ENCODE measurements around the gene KLHDC7B. TPM values are rescaled to one million over a fixed set of nuclear protein-coding genes. Genes with fewer than 3 reads are reported as not detected.

Gene KLHDC7B
- total RNA-seq, 1 experiment from 2014 or later = 1.8 TPM

- DNase-seq (ENCODE audit: low read depth, low spot score) = no peak
- ChIA-PET POLR2A (interaction anchor here (0.6 to 0.7 kb wide), 4 partner anchors 15 to 53 kb away, joined by 3 to 6 read pairs (median 4); no protein-coding TSS in a partner anchor), CTCF (interaction anchor here (0.6 to 1.4 kb wide), 3 partner anchors 17 to 266 kb away, joined by 4 to 10 read pairs (median 6); partner anchors contain the start of gene SCO2)
- TF ChIP-seq, protein P1, sequence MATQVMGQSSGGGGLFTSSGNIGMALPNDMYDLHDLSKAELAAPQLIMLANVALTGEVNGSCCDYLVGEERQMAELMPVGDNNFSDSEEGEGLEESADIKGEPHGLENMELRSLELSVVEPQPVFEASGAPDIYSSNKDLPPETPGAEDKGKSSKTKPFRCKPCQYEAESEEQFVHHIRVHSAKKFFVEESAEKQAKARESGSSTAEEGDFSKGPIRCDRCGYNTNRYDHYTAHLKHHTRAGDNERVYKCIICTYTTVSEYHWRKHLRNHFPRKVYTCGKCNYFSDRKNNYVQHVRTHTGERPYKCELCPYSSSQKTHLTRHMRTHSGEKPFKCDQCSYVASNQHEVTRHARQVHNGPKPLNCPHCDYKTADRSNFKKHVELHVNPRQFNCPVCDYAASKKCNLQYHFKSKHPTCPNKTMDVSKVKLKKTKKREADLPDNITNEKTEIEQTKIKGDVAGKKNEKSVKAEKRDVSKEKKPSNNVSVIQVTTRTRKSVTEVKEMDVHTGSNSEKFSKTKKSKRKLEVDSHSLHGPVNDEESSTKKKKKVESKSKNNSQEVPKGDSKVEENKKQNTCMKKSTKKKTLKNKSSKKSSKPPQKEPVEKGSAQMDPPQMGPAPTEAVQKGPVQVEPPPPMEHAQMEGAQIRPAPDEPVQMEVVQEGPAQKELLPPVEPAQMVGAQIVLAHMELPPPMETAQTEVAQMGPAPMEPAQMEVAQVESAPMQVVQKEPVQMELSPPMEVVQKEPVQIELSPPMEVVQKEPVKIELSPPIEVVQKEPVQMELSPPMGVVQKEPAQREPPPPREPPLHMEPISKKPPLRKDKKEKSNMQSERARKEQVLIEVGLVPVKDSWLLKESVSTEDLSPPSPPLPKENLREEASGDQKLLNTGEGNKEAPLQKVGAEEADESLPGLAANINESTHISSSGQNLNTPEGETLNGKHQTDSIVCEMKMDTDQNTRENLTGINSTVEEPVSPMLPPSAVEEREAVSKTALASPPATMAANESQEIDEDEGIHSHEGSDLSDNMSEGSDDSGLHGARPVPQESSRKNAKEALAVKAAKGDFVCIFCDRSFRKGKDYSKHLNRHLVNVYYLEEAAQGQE (IDR thresholded peaks at IDR 0.05; ENCODE audit: insufficient read depth in 1 of 2, low read depth in 2 of 2, low read length in 1 of 2) = 0 out of 4 replicates have a peak, but pooled peaks of 1 of the 2 experiments have one; percentile 25
- no peak for TF ChIP-seq SIN3A (IDR thresholded peaks at IDR 0.05; ENCODE audit: borderline replicate concordance, insufficient read depth, low read depth, low read length)
- peak; percentile 61; the same call in 1 of the 2 replicates for TF ChIP-seq POLR2AphosphoS5 (IDR thresholded peaks at IDR 0.05; ENCODE audit: low read depth, low read length)
- peaks cover 5% of the 10 kb centered on the region for H3K4me1 ChIP-seq (ENCODE audit: control insufficient read depth, insufficient read depth, low read length)
- no TSS peak for BruUV-seq (replicated peaks)
- peak within 1 kb of the TSS; percentile 87 for H3K27ac ChIP-seq (ENCODE audit: low read length)
- intact Hi-C loops (cut with micrococcal nuclease; ENCODE audit: unreplicated experiment) (no loop called here), in situ Hi-C loops (cut with HindIII; ENCODE audit: low pct_unique_long_range_greater_than_20kb, low sequenced_read_pairs) (no loop called here)
- peaks cover 4% of the 10 kb centered on the region for H3K36me3 ChIP-seq (ENCODE audit: control insufficient read depth, insufficient read depth, low read length)
- peak; percentile 82 for ATAC-seq
- peak within 1 kb of the TSS; percentile 85 to 91 for H3K4me3 ChIP-seq (ENCODE audit: low read depth in 2 of 2, low read length in 2 of 2)
- H3K9me3 ChIP-seq (ENCODE audit: control insufficient read depth, insufficient read depth, low read depth, low read length) = no peaks in the 10 kb centered on the region
- H3K27me3 ChIP-seq (ENCODE audit: control insufficient read depth, insufficient read depth, low read length) = no peaks in the 10 kb centered on the region
Observed at GRCh38 chr22:50507991-50508884, 37.5 kb upstream of the KLHDC7B start, which contains the start of gene NCAPH2. Gene NCAPH2 (plus strand): TSS chr22:50508224. CDS start chr22:50508338, 114 bp downstream.

- Histone ChIP-seq H3K4me3 (ENCODE audit: low read depth in 2 of 2, low read length in 2 of 2) (peak overlapping the region; percentile 59 to 69), H3K36me3 (ENCODE audit: control insufficient read depth, insufficient read depth, low read length) (peaks cover 4% of the 10 kb centered on the region), H3K4me1 (ENCODE audit: control insufficient read depth, insufficient read depth, low read length) (peaks cover 5% of the 10 kb centered on the region), H3K9me3 (ENCODE audit: control insufficient read depth, insufficient read depth, low read depth, low read length) (no peaks in the 10 kb centered on the region), H3K27ac (ENCODE audit: low read length) (peak overlapping the region; percentile 73), H3K27me3 (ENCODE audit: control insufficient read depth, insufficient read depth, low read length) (no peaks in the 10 kb centered on the region)
- DNase-seq (ENCODE audit: low read depth, low spot score) (no peak), ATAC-seq (no peak)
- BruUV-seq (replicated peaks) = TSS peak; percentile 92
- TF ChIP-seq POLR2AphosphoS5 (IDR thresholded peaks at IDR 0.05; ENCODE audit: low read depth, low read length) = no peak
- no peak for TF ChIP-seq TCF7L2 (IDR thresholded peaks at IDR 0.05; ENCODE audit: low read depth, low read length)
- ChIA-PET POLR2A (interaction anchor here (0.6 kb wide), 1 partner anchor 52 kb away, joined by 5 read pairs; no protein-coding TSS in a partner anchor), CTCF (interaction anchor here (1.4 kb wide), 1 partner anchor 17 kb away, joined by 10 read pairs; the partner anchor contains the start of gene SCO2)
- in situ Hi-C loops (cut with HindIII; ENCODE audit: low pct_unique_long_range_greater_than_20kb, low sequenced_read_pairs) = no loop called here
- intact Hi-C loops (cut with micrococcal nuclease; ENCODE audit: unreplicated experiment) = no loop called here
Observed at GRCh38 chr22:50508897-50509296, 36.8 kb upstream of the KLHDC7B start.

GRCh38 chr22:50513175-50513574 is 32.5 kb upstream of the KLHDC7B start:
- intact Hi-C loops (cut with micrococcal nuclease; ENCODE audit: unreplicated experiment) = no loop called here

More at GRCh38 chr22:50513175-50513574, 32.5 kb upstream of the KLHDC7B start:
- BruUV-seq (replicated peaks) = no TSS peak
- Histone ChIP-seq H3K36me3 (ENCODE audit: control insufficient read depth, insufficient read depth, low read length) (no peaks in the 10 kb centered on the region; the same call in 1 of the 2 replicates), H3K4me1 (ENCODE audit: control insufficient read depth, insufficient read depth, low read length) (peaks cover 5% of the 10 kb centered on the region), H3K27me3 (ENCODE audit: control insufficient read depth, insufficient read depth, low read length) (no peaks in the 10 kb centered on the region), H3K4me3 (ENCODE audit: low read depth in 2 of 2, low read length in 2 of 2) (no peak overlapping the region), H3K27ac (ENCODE audit: low read length) (no peak overlapping the region), H3K9me3 (ENCODE audit: control insufficient read depth, insufficient read depth, low read depth, low read length) (no peaks in the 10 kb centered on the region)
- TF ChIP-seq TCF7L2 (IDR thresholded peaks at IDR 0.05; ENCODE audit: low read depth, low read length) (no peak), POLR2AphosphoS5 (IDR thresholded peaks at IDR 0.05; ENCODE audit: low read depth, low read length) (no peak), SIN3A (IDR thresholded peaks at IDR 0.05; ENCODE audit: borderline replicate concordance, insufficient read depth, low read depth, low read length) (no peak), CTCF (IDR thresholded peaks at IDR 0.05) (no peak)
- TF ChIP-seq, protein P1 (IDR thresholded peaks at IDR 0.05; ENCODE audit: insufficient read depth in 1 of 2, low read depth in 2 of 2, low read length in 1 of 2) = no peak
- no peak for ATAC-seq
- CTCF ChIA-PET = no interaction called here
- in situ Hi-C loops (cut with HindIII; ENCODE audit: low pct_unique_long_range_greater_than_20kb, low sequenced_read_pairs) = no loop called here
- POLR2A ChIA-PET = no interaction called here
- no peak for DNase-seq (ENCODE audit: low read depth, low spot score)

Measured in Panc1 (cell line).